GM10266 (cell line): ENCODE data around the gene LTBP3.
A peak's percentile ranks its signal among the peaks of the same experiment; 100 is the strongest.

Experiments used
- DNase-seq: peaks from one replicate; pipeline ENCODE4 v3.0.0; 2012; ENCODE audit errors: extremely low spot score
- CTCF ChIP-seq: IDR thresholded peaks from 2 replicates; pipeline ENCODE4 v1.5.1; 2012; ENCODE audit warnings: mild to moderate bottlenecking, low read depth; ENCODE audit not compliant: control insufficient read depth, insufficient read depth; ENCODE audit errors: missing control alignments

The LTBP3 gene

GRCh38 chr11:65578667-65579066 is 20.5 kb upstream of the LTBP3 start:
- no peak for DNase-seq
- no peak for TF ChIP-seq CTCF

GRCh38 chr11:65578134-65578533 is 20.0 kb upstream of the LTBP3 start:
- no peak for DNase-seq
- no peak for TF ChIP-seq CTCF

GRCh38 chr11:65577756-65578109 is 19.6 kb upstream of the LTBP3 start:
- no peak for TF ChIP-seq CTCF

GRCh38 chr11:65576867-65577755 is 19.0 kb upstream of the LTBP3 start:
- DNase-seq, result no peak
- TF ChIP-seq CTCF, result no peak

More at GRCh38 chr11:65577756-65578109, 19.6 kb upstream of the LTBP3 start:
- DNase-seq, result no peak

- TF ChIP-seq CTCF, result no peak
- no peak for DNase-seq
These were observed 18.2 kb upstream of the LTBP3 start for GRCh38 chr11:65576232-65576866.

- TF ChIP-seq CTCF, result no peak
- DNase-seq, result peak; percentile 95
These were observed 17.5 kb upstream of the LTBP3 start, which contains the start of gene EHBP1L1 for GRCh38 chr11:65575568-65576231. TSS of gene EHBP1L1 (plus strand) at chr11:65576053. CDS start at chr11:65576303, 250 bp downstream.
